PFSK-1 (cell line): ENCODE data around the gene VCP.

Experiments
- POLR2AphosphoS5 ChIP-seq: IDR thresholded peaks from 2 replicates; pipeline ENCODE4 v1.6.1; 2012; ENCODE audit warnings: low read depth, mild to moderate bottlenecking, control low read depth, low read length, moderate library complexity
- TAF1 ChIP-seq: IDR thresholded peaks from 2 replicates; pipeline ENCODE4 v1.6.1; 2012; ENCODE audit warnings: low read length, control low read depth, borderline replicate concordance; ENCODE audit not compliant: insufficient read depth

GRCh38 chr9:35029852-35030251 is 42.6 kb downstream of the VCP start:
- no peak for TF ChIP-seq POLR2AphosphoS5
- TF ChIP-seq TAF1 = no peak
